ENCODE measurements around the gene MSRB2. TPM values are rescaled to one million over a fixed set of nuclear protein-coding genes. Genes with fewer than 3 reads are reported as not detected.

Gene MSRB2
- 10 to 100 TPM in 1 of 2 donors, 1 to 10 TPM in 1; 6.0 to 14.2 TPM for total RNA-seq

DNA sequence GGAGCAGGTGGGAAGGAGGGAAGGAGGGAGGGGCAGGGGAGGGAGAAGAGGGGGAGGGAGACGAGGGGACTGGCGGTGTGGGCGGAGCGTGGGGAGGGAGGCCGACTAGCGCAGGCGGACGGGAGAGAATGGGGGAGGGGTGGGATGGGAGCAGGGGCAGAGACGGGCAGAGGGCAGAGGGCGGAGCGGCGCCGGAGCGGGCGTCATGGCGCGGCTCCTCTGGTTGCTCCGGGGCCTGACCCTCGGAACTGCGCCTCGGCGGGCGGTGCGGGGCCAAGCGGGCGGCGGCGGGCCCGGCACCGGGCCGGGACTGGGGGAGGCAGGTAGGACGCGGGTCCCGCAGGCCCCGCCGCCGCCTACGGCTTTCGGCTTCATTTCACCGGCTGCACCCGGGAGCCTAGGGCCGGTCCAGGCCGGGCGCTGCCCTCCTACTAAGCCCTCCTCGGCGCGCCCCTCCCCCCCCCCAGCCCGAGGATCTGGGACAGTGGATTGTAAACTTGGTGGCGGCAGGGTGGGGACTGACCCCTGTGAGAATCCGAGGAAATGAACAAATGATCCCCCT lies at the start of gene MSRB2:
TSS of gene MSRB2 (plus strand) at position 176 of the 562 bp plus-strand sequence. CDS start at position 206, 30 bp downstream.
- Mint-ChIP-seq H3K4me1 (peaks cover 20% of the 10 kb centered on the region), H3K9me3 (no peaks in the 10 kb centered on the region), H3K4me3 (peak within 1 kb of the TSS; percentile 97), H3K27ac (peak within 1 kb of the TSS; percentile 98), H3K27me3 (no peaks in the 10 kb centered on the region), H3K36me3 (ENCODE audit: low read depth) (no peaks in the 10 kb centered on the region)
- peak; percentile 76 for ATAC-seq (replicated peaks)

DNA sequence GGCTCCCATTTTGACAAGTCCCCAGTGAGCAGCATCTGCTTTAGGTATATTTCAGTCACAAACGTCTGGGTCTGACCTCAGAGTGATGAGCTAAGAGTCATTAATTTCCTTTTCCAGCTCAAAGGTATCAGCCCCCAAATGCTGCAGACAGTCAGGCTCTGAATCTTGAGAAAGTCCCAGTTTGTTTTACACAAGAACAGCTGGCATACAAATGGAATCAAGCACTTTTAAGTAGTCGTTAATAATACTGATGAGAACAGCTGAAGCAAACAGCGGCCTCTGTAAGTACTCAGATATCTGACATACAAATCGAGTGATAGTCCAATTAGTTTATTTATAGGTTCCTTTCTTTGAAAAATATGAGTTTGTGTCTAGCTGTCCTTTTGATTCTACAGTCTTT lies 49.4 kb upstream of the MSRB2 start:
- Mint-ChIP-seq H3K4me3 (no peak overlapping the region), H3K9me3 (no peaks in the 10 kb centered on the region), H3K36me3 (ENCODE audit: low read depth) (no peaks in the 10 kb centered on the region), H3K4me1 (no peaks in the 10 kb centered on the region), H3K27me3 (peaks cover 12% of the 10 kb centered on the region), H3K27ac (no peak overlapping the region)
- ATAC-seq (replicated peaks) = no peak

DNA sequence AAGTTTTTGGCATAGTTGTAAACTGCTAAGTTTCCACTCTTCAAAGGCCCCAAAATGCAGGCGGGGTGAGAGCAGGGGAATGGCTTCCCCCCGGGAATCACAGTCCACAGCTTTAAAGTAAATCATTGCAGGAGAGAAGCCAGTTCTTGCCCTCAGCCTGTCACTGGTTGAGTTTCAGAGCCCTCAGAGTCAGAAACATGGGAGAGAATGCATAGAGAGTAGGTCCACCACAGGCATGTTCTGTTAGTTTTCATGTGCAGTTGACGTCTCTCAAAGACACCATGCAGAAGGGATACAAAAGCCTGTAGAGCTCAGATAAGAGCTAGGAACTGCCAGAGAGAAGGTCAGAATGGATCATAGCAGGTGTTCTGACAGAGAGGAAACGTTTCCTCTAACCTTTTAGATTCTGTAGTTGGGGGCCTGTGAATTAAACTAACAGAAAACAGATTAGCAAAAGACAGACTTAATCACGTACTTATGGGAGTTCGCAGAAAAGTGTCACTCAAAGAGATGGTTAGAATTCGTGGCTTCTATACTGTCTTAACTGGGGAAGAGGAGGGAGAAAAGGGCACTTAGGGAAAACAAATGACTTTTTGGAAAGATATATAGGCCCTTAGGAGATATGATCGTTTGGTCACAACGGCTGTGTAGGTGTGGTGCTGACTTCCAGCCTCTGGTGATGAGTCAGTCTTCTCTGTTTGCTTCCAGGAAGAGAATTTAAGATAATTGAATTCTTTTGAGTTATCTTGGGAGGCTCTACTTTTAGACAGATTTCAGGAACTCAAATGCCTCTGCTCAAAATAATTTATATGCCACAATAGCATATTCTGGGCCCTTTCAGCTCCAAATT lies 48.0 kb upstream of the MSRB2 start:
- Mint-ChIP-seq H3K36me3 (ENCODE audit: low read depth) (no peaks in the 10 kb centered on the region), H3K27ac (no peak overlapping the region), H3K9me3 (no peaks in the 10 kb centered on the region), H3K27me3 (peaks cover 12% of the 10 kb centered on the region), H3K4me1 (no peaks in the 10 kb centered on the region), H3K4me3 (no peak overlapping the region)
- no peak for ATAC-seq (replicated peaks)

DNA sequence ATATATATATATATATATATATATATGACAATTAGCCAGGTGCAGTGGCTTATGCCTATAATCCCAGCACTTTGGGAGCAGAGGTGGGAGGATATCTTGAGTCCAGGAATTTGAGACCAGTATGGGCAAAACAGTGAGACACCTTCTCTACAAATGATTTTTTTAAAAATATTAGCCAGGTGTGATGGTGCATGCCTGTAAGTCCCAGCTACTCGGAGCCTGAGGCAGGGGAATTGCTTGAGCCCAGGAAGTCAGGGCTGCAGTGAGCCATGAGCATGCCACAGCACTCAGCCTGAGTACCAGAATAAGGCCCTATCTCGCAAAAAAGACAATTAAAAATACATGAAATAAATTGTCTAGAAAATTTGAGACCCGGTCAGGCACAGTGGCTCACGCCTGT lies 47.2 kb upstream of the MSRB2 start:
- Mint-ChIP-seq H3K4me3 (no peak overlapping the region), H3K27ac (no peak overlapping the region), H3K27me3 (peaks cover 14% of the 10 kb centered on the region), H3K36me3 (ENCODE audit: low read depth) (no peaks in the 10 kb centered on the region), H3K9me3 (no peaks in the 10 kb centered on the region), H3K4me1 (no peaks in the 10 kb centered on the region)
- ATAC-seq (replicated peaks) = no peak

DNA sequence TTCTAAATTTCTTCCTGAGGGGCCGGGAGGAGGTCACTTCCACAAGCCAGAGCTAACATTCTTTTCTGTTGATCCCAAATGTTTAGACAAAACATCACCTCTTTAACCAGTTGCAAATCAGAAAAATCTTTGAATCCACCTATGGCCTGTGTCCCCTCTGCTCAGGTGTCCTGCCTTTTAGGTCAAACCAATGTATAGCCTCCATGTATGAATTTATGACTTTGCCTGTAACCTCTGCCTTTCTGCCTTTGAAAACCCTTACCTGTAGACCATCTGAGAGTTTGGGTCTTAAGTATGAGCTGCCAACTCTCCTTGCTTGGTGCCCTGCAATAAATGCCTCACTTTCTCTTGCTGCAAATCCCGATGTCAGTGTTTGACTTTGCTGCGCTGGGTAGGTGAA lies 44.1 kb upstream of the MSRB2 start:
- no peak for ATAC-seq (replicated peaks)
- H3K4me1 Mint-ChIP-seq = no peaks in the 10 kb centered on the region
- H3K4me3 Mint-ChIP-seq = no peak overlapping the region
- no peak overlapping the region for H3K27ac Mint-ChIP-seq
- no peaks in the 10 kb centered on the region for H3K9me3 Mint-ChIP-seq
- peaks cover 21% of the 10 kb centered on the region for H3K27me3 Mint-ChIP-seq
- no peaks in the 10 kb centered on the region for H3K36me3 Mint-ChIP-seq (ENCODE audit: low read depth)

DNA sequence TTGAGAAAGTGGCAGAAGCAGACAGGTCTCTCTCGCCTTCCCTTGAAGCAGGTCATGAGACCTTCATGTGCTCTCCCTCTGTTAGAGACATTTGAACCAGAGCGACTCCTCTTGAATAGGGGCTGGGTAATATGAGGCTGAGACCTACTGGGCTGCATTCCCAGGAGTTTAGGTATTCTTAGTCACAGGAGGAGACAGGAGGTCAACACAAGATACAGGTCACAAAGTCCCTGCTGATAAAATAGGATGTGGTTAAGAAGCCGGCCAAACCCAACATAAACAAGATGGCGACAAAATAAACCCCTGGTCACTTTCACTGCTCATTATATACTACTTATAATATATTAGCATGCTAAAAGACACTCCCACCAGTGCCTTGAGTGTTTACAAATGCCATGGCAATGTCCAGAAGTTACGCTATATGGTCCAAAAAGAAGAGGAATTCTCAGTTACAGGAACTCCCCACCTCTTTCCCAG lies 43.5 kb upstream of the MSRB2 start:
- no peaks in the 10 kb centered on the region for H3K9me3 Mint-ChIP-seq

DNA sequence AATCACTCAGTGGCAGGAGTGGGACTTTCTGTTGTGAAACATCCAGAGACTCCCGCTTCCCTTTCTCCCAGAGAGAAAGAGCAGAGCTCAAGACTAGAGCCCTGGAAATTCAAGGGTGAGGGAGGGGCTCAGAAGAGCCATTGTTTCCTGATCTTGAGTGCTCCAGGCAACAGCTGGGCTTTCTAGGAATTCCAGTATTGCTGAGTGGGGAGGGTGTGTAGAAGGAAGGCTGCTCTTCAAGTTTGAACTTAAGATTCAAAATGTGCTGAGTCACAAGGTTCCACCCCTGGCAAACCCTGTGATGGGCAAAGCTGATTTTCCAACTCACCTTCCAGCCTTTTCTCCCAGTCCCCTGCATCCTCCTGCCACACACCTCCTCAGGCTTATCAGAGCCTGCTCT lies 42.3 kb upstream of the MSRB2 start:
- Mint-ChIP-seq H3K27ac (no peak overlapping the region), H3K9me3 (no peaks in the 10 kb centered on the region), H3K4me3 (no peak overlapping the region), H3K4me1 (no peaks in the 10 kb centered on the region), H3K36me3 (ENCODE audit: low read depth) (no peaks in the 10 kb centered on the region), H3K27me3 (peaks cover 27% of the 10 kb centered on the region)
- no peak for ATAC-seq (replicated peaks)

More for the DNA sequence above, 43.5 kb upstream of the MSRB2 start:
- no peaks in the 10 kb centered on the region for H3K36me3 Mint-ChIP-seq (ENCODE audit: low read depth)
- H3K27me3 Mint-ChIP-seq = peaks cover 27% of the 10 kb centered on the region
- ATAC-seq (replicated peaks) = no peak
- H3K4me3 Mint-ChIP-seq = no peak overlapping the region
- H3K27ac Mint-ChIP-seq = no peak overlapping the region
- H3K4me1 Mint-ChIP-seq = no peaks in the 10 kb centered on the region

DNA sequence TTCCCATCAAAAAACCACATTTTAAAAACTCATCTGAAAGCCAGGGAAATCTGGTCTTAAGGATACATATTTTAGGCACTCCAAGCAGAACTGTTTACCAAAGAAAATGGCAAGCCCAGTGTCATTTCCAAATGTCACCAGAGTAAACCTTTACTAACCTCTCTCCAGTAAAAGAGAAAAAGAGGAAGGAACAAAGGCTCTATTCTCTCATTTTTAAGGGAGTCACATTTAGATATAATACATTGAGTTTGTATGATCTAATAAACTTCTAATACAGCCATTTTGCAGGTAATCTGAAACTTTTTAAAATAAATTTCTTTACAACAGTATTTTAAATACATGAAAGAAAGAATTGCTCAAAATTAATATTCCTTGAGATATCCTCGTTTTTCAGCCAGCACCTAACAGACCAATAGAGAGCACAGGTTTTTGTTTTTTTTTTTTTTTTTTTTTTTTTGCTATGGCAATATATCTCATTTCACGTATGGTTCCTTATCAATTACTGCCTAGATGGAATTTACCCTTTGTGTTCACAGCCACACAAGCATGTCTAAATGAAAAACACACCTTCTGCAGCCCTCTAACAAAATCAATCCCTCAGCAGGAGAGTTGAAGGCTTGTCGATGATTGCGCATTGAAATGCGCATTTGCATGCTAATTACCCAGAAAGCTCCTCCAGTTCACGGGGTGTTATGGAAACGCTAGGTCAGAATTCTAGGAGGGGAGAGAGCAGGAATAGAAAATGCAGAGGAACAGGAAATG lies 39.8 kb upstream of the MSRB2 start:
- Mint-ChIP-seq H3K4me3 (no peak overlapping the region), H3K4me1 (no peaks in the 10 kb centered on the region), H3K9me3 (peaks cover 4% of the 10 kb centered on the region), H3K27me3 (peaks cover 28% of the 10 kb centered on the region), H3K27ac (no peak overlapping the region), H3K36me3 (ENCODE audit: low read depth) (no peaks in the 10 kb centered on the region)
- no peak for ATAC-seq (replicated peaks)

DNA sequence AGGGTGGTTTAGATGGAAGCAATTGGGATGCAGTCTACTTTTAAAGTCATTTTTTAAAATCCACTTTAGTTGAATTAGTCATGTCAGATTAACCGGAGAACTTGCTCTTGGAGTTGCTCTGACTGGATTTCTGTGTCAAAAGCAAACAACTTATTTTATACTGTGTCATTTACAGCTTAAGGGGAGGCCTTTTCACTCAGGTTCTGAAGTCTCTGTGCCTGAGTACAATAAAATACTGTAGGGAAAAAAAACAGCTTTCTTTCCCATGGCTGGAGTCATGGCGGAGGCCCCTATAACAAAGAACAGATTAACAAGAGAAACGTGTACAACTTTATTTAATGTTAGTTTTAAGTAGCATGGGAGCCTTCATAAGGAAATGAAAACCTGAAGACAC lies 39.2 kb upstream of the MSRB2 start:
- ATAC-seq (replicated peaks) = no peak
- Mint-ChIP-seq H3K4me3 (no peak overlapping the region), H3K27ac (no peak overlapping the region), H3K4me1 (no peaks in the 10 kb centered on the region), H3K9me3 (peaks cover 4% of the 10 kb centered on the region), H3K36me3 (ENCODE audit: low read depth) (no peaks in the 10 kb centered on the region), H3K27me3 (peaks cover 28% of the 10 kb centered on the region)

DNA sequence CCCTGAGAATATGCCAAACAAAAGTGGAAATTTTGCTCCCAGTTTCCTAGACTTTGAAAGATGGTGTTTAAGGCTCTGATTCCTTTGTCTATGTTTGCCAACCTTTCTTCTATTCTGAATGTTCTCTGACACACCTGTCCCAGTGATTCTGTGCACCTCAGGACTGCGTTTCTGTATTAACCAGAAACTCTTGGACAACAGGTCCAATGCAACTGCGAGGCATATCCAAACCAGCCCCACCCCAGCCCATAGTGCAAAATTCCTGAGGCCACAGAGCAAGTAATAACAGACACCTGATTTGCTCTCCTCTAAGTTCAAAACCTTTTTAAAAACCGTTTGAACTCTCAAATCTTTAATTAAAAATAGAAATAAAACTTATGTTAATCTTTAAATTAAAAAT lies 37.0 kb upstream of the MSRB2 start:
- Mint-ChIP-seq H3K36me3 (ENCODE audit: low read depth) (no peaks in the 10 kb centered on the region), H3K27ac (no peak overlapping the region), H3K4me3 (no peak overlapping the region), H3K4me1 (no peaks in the 10 kb centered on the region), H3K27me3 (peaks cover 21% of the 10 kb centered on the region), H3K9me3 (peaks cover 4% of the 10 kb centered on the region)
- ATAC-seq (replicated peaks) = no peak

DNA sequence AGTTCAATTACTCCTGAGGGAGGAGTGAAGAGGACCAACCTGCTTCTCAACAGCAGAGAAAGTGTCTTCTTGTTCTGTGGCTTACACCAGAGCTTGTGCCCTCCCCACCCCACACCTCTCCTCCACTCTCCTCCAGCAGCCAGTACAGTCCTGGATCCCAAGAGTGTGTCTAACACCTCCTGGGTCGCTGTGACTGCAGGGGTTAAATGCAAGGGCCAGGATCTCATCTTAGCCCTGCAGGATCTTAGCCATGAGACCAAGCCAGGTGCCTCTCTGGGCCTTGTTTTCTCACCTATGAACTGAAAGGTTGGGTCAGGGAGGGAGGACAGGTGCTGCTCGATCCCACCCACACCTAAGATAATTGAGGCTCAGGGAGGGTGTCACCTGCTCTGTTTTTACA lies 34.5 kb upstream of the MSRB2 start:
- peaks cover 23% of the 10 kb centered on the region for H3K27me3 Mint-ChIP-seq
- no peaks in the 10 kb centered on the region for H3K36me3 Mint-ChIP-seq (ENCODE audit: low read depth)
- H3K9me3 Mint-ChIP-seq = peaks cover 4% of the 10 kb centered on the region
- ATAC-seq (replicated peaks) = no peak
- H3K4me1 Mint-ChIP-seq = no peaks in the 10 kb centered on the region
- H3K27ac Mint-ChIP-seq = no peak overlapping the region
- no peak overlapping the region for H3K4me3 Mint-ChIP-seq

DNA sequence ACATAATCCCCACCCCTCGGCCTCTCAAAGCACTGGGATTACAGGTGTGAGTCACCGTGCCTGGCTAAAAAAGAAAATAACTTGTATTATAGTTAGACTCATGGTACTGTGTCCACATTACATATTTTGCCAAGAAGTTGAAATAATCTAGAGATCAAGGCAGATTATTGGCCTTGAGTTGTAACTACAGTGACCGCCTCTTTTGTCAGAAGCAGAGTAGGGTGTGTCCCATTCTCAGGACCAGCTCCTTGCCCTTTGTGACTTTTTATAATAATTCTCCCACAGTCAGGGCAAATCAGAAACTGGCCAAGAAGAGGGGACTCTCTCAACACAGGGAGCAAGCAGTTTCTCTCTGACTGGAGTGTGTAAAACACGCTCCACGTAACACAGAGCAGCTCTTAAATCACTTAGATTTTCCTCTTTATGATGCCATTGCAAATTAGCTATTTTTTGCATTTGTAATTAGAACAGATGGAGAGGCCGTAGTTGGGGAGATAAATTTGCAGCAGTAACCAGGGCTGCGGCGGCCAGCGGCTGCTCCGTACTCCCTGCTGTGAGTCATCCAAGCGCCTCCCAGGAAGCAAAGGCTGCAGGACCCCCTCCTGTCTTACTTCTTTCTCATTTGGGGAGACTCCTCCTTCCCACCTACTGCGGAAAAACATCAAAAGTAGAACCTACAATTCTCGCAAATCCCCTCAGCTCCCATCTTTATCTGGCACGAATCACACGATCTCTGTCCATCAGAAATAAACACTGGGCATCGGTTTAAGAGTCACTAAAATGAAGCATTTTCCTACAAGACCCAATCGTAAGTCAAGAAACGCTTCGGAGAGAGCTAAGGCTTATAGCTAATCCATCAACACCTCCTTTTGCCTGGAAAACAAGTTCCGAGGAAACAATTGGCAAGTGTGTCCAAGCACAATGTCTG lies 32.1 kb upstream of the MSRB2 start:
- H3K27me3 Mint-ChIP-seq = peaks cover 13% of the 10 kb centered on the region
- H3K4me3 Mint-ChIP-seq = no peak overlapping the region
- no peaks in the 10 kb centered on the region for H3K36me3 Mint-ChIP-seq (ENCODE audit: low read depth)
- H3K27ac Mint-ChIP-seq = no peak overlapping the region
- peaks cover 4% of the 10 kb centered on the region for H3K9me3 Mint-ChIP-seq
- no peak for ATAC-seq (replicated peaks)
- H3K4me1 Mint-ChIP-seq = no peaks in the 10 kb centered on the region

DNA sequence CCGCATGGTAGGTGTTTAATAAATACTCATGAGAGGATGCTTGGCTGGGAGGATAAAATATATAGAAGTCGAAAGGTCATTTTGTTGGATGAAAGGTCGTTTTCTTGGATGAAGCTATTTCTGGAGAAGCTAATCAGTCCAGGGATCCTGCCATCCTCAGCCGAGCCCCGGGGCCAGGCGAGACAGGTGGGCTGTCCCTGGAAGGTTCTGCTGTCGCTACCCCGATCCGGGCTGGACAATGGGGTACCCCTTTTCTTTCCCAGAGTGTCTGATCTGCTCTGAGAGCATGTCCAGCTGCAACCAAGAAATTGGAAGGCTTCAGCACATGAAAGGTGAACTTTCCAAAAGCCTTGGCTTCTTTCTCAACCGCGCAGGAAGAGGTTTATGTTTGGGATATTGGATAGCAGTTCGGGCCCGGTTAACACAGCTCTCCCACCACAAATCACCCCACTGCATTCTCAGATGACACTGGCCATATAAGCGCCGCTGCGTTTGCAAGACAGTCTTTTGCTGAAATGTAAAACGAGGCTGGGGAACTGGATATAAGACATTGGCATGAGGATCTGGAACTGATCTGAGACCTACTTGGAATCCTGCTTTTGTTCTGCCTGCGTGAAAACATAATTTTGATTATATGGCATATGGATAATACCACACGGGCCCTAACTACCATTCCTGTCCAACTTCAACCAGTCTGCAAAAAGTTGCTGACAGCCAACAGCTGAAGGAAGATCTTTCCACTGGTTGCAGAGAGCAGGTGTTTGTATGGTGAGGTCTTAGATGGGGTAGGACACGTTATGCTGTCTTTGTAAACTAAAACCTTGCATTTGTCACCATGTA lies 31.2 kb upstream of the MSRB2 start:
- Mint-ChIP-seq H3K4me3 (no peak overlapping the region), H3K4me1 (no peaks in the 10 kb centered on the region), H3K27me3 (peaks cover 9% of the 10 kb centered on the region), H3K9me3 (no peaks in the 10 kb centered on the region), H3K27ac (no peak overlapping the region), H3K36me3 (ENCODE audit: low read depth) (no peaks in the 10 kb centered on the region)
- no peak for ATAC-seq (replicated peaks)
